GOT3 (cell line): ENCODE measurements around the gene PPP1R9B.

Experiments
- DNase-seq: peaks from one replicate; lab custom pipeline; 2025; ENCODE audit warnings: mixed read lengths; lab: John Stamatoyannopoulos, UW

Gene PPP1R9B

DNA sequence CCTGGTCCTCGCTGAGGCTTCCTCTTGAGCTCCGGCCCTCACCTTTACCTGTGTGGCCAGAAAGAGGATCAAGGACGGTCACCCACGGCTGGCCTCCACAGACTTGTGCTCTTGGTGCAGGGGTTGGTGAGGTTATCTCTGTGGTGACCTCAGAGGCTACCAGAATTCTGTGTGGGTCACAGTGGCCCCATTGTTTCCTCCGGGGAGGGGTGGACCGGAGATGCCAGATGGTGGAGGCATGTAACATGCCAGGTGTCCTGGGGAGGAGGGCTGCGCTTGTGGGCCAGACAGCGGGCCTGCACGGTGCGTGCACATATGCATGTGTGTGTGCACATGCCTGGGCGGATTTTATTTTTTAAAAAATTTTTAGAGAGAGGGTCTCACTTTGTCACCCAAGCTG is 21.7 kb upstream of the PPP1R9B start:
- no peak for DNase-seq

DNA sequence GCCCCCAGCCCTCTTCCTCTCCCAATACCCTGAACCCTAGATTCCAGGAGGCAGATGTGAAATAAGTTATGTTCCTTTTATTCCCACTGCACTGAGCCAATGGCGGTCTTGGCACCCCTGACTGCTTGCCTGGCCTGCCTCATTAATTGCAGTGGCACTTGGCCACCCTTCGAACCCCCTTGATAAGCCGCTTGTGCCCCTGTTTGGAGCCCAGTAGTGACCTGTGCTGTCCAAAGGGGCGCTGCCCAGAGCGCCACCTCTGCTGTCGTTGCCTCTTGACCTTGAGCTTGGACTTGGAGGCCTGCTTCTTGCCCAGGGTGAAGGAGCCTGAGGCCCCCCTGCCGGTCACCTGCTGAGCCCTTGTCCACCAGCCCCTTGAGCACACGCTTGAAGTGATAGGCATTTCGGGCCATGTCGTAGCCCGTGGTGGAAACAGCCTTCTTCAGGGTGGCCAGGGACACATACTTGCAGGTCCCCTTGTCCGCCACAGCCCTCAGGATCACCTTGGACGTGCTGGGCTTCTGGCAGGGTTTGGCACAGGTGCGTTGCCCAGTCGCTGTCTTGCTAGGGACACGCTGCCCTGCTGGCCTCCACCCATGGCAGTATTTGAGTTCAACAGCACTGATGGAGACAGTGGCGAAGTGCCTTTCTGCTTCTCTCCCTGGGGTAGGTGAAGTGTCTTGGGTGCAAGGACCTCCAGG is 21.0 kb upstream of the PPP1R9B start:
- DNase-seq = no peak

DNA sequence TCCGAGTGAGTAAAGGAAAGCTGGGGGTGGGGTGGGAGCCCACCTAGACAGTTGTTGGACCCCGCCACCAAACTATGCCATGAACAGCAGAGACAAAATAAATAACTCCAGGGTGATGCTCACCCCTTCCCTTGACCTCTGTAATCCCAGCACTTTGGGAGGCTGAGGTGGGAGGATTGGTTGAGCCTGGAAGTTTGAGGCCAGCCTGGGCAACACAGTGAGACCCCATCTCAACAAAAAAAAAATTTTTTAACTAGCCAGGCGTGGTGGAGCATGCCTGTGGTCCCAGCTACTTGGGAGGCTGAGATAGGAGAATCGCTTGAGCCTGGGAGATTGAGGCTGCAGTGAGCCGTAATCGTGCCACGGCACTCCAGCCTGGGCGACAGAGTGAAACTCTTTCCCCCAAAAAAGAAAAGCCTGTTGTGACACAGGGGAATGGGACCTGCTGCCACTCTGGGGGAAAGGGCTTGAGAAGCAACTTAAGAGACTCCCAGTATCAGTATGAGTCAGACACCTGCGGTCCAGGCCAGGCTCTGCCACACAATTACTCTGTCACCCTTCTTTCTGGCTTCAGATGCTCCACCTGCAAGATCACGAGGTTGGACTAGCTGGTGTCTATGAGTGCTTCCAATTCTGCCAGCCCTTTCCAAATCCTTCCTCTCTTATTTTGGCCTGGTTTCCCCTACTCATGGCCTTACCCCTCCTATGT is 20.3 kb upstream of the PPP1R9B start:
- DNase-seq = no peak

- DNase-seq = no peak
These were observed 19.5 kb upstream of the PPP1R9B start for GRCh38 chr17:50169881-50170459.

DNA sequence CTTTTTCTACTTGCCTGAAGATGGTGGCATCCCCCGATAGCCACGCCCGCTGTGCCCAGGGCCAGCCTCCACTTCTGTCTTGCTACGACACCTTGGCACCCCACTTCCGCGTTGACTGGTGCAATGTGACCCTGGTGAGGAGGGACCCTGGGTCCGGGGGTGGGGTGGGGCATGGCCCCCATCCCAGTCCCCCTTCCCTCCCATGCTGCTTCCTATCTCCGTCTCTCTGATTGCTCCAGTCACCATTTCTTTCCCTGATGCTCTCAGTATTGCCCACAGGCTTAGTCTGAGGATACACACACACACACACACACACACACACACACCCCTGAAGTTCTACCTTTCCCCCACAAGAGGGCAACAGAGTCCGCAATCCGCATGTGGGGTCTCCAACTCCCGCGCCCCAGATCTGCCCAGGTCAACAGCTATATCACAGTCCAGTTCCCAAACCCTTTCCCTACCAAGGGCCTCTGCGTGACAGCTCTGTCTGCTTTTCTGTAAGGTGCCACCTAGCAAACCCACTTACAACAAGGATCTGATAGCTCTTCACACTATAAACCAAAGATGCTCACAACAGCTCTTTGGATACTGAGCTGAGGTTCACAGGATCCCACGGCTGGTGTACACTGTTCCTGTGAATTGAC is 18.8 kb upstream of the PPP1R9B start:
- no peak for DNase-seq

DNA sequence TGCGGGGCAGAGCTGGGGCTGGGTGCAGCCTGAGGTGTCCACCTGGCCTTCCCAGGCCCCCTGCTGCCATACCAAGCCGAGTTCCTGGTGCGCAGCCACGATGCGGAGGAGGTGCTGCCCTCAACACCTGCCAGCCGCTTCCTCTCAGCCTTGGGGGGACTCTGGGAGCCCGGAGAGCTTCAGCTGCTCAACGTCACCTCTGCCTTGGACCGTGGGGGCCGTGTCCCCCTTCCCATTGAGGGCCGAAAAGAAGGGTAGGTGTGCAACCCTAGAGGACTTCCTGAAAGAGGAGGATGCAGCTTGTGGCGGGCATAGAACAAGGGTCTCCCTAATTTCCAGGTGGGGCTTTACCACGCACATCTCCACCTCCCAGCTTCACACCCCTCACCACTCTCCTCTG is 17.8 kb upstream of the PPP1R9B start:
- DNase-seq = no peak

DNA sequence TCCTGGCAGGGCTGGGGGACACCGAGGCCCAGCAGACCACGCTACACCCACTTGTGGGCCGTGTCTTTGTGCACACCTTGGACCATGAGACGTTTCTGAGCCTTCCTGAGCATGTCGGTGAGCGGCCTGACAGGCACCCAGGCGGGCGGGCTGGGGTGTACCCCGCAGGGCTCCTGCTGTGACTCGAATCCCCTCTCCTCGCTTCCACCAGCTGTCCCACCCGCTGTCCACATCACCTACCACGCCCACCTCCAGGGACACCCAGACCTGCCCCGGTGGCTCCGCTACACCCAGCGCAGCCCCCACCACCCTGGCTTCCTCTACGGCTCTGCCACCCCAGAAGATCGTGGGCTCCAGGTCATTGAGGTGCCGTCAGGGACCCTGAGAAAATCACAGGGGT is 16.9 kb upstream of the PPP1R9B start:
- DNase-seq = no peak

- DNase-seq = no peak
These were observed 16.2 kb upstream of the PPP1R9B start for GRCh38 chr17:50166518-50167181.

GRCh38 chr17:50165867-50166517 is 15.5 kb upstream of the PPP1R9B start, which contains the start of gene SGCA:
SGCA (plus strand) TSS chr17:50166005; CDS start chr17:50166041, 36 bp downstream.
- DNase-seq = no peak

GRCh38 chr17:50165466-50165865 is 15.0 kb upstream of the PPP1R9B start:
- DNase-seq = no peak

DNA sequence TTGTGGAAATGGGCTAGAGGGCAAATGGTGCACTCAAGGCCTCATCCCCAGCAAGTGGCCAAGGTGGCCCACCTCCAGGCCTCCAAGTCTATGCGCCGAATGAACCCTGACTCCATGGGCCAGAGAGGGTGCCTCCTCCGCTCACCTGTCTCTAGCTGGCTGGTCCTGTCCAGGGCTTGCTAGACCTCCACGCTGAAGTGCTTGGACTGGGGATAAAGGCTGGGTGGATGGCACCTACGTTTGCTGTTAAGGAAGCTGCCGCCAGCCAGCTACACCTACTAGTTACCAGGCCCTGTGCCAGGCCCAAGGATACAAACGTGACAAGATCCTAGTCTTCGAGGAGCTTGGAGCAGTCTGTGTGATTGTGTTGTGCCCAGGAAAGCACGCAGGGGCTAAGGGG is 14.6 kb upstream of the PPP1R9B start:
- no peak for DNase-seq

DNA sequence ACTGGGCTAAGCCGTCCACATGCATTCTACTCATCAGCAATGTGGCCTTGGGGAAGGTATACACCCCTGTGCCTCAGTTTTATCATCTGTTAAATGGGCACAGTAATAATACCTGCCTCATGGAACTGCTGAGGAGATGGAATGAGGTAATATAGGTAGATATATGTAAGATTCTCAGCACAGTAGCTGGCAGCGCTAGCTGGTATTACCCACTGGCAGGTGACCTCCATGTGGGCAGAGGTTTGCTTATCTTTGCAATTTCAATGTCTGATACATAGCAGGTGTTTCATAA is 14.2 kb upstream of the PPP1R9B start:
- DNase-seq = no peak

DNA sequence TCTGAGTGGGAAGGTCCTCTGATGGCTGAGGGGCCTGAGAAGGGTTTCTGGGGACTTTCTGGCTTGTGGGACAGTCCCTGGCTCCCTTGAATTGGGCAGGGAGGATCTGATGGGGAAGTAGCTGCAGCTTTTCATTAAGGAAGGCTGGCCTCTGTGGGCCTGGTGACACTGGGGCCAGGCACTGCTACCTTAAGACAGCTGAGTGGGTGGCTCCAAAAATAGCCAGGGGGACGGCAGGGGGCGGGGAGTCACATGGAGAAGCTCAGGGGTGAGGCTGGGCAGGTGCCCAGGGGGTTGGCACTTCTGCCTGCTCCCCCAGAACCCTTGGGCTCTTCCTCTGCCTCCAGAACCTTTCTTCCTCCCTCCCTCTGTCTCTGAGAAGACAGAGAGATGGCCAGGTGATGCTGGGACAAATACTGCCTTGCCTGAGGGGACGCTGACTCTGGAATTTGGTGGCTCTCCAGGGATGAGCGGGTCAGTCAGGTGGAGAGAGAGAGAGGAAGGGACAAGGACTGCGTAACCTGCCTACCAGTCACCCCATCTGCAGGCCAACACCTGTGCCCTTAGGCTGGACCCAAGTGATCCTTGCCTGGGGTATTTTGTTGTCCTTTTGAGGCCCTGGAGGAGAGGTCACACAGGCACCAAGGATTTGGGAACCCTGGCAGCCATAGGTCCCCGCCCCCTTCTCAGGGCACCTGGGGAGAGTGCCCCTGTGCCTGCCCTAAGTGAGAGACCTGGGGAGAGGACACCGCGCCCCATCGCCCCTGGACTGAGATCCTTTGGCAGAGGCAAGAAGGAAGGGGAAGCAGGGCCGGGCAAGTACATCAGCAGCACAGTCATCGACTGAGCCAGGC is 13.6 kb upstream of the PPP1R9B start:
- no peak for DNase-seq

DNA sequence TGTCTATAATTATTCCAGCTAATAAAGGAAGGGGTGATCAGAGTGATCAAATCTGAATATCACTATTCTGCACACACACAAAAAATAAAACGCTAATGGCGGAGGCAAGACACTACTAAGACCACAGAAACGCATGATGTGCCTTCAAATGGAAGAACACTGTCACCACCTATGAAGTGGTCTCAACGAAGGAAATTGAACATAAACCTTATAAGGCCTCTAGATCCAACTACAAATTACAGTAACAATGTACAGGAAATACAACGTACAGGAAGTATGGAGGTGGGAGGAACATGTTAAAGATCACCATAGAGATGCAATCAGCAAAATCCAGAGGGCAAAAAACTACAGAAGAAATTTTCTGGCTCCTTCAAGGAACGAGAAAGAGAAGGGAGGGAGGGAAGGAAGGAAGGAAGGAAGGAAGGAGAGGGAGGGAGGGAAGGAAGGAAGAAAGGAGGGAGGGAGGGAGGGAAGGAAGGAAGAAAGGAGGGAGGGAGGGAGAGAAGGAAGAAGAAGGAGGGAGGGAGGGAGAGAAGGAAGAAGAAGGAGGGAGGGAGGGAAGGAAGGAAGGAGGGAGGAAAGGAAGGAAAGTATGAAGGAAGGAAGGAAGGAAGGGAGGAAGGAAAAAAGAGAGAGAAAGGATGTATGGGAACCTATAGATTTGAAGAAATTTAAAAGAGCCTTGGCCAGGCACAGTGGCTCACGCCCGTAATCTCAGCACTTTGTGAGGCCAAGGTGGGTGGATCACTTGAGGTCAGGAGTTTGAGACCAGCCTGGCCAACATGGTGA is 12.2 kb upstream of the PPP1R9B start:
- DNase-seq = no peak

DNA sequence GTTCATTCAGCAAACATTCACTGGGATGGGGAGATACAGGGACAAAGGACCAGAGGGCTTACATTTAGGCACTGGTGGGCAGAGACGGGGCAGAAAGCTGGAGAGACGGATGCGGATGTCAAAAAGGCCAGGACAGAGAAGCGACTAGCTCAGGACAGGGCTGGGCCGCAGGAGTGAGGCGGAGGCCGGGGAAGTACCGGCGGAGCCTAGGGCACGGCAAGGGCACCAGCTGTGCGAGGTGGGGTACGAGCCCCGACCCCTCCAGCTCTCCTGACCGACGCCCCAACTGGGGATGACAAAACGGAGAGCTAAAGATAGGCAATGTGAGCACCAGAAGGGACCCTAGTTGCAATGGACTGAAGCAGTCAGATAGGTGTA is 11.4 kb upstream of the PPP1R9B start:
- DNase-seq = no peak

- DNase-seq = peak; percentile 84
These were observed 10.8 kb upstream of the PPP1R9B start for GRCh38 chr17:50161023-50161910.

DNA sequence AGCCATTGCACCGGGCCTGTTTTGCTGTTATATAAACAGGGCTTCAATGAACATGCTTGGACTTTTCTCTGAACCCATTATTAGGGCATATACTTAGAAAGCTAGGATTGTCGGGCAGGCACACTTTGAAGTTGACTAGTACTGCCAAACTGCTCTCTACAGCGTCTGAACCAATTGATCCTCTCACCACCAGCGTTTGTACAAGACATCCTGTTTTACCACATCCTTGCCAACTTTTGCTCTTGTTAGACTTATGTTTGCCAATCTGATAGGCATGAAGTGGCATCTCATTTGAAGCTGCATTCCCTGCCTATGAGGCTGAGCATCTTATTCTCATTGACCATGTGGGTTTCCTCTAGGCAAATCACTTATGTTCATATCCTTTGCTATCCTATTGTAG is 7.4 kb upstream of the PPP1R9B start:
- no peak for DNase-seq

GRCh38 chr17:50155115-50155819 is 4.8 kb upstream of the PPP1R9B start:
- no peak for DNase-seq

DNA sequence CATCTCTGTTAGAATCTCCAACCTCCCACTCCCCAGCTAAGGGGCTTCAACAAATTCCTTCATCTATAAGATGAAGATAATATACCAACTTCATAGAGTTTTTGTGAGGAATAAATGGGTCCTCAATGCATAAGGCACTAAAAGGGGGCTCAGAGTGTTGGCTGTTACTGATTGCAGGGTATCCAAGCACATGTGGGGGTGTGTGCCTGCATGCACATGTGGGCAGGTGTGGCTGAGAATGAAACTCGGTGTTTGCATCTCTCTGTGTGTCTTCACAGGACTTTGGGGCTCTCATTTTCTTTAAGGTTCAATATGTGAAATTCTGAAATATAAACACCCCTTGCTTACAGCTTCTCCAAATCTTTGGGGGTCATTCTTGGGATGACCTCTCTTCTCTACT is 4.1 kb upstream of the PPP1R9B start:
- no peak for DNase-seq
